Activated T-cell treated with anti-CD3 and anti-CD28 coated beads for 24 hours (primary cell): ENCODE measurements around the gene SH3GL3.

Source experiments
- DNase-seq: peaks from one replicate; pipeline ENCODE4 v3.0.0-alpha.2; 2020; ENCODE audit warnings: low read depth

SH3GL3 gene

DNA sequence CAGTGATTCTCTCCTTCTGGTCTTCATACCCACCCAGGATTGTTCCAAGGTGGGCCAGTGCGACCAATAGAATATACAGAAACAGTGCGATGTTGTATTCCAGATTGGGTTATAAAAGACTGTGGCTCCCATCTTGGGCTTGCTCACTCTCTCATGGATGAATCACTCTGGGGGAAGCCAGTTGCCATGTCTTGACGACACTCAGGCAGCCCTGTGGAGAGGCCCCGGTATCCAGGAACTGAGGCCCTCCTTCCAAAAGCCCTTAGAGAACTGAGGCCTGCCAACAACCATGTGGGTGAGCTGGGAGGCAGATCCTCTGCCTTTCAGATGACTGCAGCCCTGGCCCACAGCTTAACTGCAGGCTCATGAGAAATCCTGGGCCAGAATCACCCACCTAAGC is 57.2 kb downstream of the SH3GL3 start:
- no peak for DNase-seq

DNA sequence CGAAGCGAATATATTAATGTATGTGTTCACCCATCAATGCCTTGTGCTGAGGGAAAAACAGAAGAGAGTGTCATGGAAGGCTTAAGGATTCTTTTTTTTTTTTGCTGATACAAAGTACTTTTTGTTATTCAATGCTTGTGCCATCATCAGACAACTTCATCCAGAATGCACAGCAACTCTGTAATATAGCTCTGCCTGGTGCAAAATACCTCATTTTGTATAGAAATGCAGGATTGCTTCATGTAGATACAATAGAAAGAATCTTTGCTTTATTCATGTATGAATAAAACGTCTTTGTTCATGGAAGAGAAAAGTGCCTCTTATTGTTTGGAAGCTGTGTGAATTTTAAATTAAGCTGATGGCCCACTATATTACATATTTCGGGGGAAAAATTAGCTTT is 62.9 kb downstream of the SH3GL3 start:
- DNase-seq, result no peak

DNA sequence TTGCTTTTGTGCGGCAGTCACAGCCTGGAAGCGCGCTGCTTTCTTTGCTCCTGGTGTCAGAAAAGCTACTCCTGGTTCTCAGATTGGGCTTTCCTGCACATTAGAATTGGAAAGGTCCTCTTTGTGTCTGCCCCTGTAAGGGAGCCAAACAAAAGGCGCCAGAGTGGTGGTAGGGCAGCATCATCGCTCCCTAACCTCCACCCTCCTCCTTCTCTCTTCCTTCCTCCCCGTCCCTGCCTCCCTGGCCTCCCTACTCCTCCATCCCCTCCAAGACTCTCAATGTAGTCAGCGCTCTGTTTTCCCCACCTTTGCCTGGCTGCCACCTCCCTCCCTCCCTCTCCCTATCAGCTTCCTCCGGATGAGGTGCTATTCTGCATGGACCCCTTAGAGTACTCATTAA is 65.3 kb downstream of the SH3GL3 start:
- no peak for DNase-seq

DNA sequence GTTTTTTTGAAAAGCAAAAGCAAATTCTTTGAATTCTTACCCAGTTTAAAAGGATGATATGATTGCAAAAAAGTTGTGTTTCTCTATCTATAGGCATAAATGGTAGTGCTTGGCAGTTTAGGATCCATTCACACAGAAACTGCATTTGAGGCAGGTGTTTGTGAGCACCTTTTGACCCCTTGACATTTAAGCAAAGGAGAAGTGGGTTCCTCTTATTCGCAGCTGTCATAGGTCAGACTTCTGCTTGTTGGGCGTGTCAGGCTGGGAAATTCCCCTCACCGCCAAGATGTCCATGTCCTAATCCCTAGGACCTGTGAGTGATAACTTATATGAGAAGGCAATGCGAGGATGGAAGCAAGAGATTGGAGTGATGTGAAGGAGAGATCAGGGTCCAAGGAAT is 67.4 kb downstream of the SH3GL3 start:
- DNase-seq, result no peak

DNA sequence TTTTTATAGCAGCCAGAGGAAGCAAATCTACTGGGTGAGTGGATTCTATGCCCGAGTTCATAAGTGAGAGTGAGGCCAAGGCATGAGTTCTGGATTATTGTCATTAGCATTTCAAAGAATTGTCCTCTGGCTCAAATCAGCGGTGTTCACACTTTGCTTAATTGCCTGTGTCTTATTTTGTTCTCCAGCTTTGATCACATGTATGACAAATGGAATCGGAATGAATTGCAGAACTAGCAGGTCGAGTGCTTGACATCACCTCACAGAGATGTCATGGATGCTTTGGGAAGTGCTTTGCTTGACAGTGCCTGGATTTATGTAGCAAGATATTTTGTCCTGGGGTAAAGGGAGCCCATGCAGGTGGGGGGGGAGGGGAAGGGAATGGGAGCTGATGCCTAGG is 68.0 kb downstream of the SH3GL3 start:
- DNase-seq, result no peak

DNA sequence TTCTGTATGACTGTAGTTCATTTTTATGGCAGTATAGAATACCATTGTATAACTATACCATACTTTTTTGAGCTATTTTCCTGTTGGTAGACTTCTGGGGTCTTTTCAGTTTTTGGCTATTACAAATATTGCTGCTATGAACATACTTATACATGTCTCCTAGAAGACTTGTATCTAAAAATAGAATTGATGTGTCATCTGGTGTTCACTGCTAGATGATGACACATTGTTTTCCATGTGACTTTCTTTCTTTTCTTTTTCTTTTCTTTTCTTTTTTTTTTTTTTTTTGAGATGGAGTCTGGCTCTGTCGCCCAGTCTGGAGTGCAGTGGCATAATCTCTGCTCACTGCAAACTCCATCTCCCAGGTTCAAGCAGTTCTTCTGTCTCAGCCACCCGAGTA is 69.8 kb downstream of the SH3GL3 start:
- DNase-seq, result no peak

DNA sequence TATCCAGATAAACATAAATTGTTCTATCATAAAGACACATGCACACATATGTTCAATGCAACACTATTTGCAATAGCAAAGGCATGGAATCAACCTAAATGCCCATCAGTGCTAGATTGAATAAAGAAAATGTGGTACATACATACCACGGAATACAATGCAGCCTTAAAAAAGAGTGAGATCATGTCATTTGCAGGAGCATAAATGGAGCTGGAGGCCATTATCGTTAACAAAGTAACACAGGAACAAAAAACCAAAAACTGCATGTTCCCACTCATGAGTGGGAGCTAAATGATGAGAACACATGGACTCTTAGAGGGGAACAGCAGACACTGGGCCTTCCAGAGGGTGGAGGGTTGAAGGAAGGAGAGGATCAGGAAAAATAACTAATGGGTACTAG is 79.2 kb downstream of the SH3GL3 start:
- no peak for DNase-seq

DNA sequence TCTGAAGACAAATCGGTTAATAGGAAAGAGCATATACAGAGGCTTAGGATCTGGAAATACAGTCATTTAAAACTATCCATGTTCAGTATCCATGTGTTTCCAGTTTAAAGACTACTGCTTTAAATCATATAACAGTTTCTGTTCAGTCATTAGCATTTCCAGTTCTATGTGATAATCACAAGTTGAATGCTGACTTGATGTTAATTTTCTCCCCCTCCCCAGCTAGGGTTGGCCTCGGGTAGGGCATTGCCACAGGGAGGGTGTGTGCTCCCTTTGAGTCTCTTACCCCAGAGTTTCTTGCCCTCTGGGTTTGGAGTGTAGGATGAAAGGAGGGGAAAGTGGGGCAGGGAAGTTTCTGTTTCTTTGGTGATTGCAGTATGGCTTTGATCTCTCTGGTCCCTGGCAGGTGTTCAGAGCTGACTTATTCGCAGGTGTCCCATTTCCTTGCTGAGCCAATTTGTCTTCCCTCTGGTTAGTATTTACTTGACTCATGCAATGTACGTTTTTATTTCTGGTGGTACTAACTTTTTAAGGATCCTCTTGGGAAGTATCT is 86.3 kb downstream of the SH3GL3 start:
- no peak for DNase-seq

DNA sequence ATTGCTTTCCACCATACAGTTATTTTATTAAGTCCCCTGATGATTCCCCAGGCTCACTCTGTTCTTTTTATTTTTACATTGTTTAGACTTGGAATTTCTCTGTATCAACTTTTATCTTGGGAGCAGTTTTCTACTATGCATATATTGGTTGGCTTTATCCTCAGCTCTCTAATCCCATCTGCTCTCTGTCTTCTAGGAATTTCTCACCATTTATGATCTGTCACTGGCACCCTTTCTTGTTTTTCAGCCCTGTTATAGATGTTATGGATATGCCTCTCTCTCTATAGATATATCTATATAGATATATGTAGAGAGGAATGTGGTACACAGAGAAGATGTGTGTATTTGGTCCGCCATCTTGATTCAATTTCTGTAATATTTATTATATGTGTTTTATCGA is 90.5 kb downstream of the SH3GL3 start:
- no peak for DNase-seq

DNA sequence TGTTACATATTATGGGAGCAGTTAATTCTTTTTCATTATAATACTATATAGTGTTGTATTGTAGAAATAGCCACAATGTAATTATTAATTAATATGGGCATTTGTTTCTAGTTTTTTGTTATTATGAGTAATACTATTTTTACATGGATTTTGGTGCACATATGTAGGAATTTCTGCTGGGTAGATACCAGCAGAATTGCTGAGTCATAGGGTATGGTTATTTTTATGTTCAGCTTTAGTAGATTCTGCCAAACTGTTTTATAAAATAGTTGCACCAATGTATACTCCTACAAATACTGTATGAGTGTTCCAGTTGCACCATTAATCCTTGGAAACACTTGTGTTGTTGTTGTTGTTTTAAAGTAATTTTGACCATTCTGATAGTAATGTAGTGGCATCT is 91.5 kb downstream of the SH3GL3 start:
- no peak for DNase-seq

DNA sequence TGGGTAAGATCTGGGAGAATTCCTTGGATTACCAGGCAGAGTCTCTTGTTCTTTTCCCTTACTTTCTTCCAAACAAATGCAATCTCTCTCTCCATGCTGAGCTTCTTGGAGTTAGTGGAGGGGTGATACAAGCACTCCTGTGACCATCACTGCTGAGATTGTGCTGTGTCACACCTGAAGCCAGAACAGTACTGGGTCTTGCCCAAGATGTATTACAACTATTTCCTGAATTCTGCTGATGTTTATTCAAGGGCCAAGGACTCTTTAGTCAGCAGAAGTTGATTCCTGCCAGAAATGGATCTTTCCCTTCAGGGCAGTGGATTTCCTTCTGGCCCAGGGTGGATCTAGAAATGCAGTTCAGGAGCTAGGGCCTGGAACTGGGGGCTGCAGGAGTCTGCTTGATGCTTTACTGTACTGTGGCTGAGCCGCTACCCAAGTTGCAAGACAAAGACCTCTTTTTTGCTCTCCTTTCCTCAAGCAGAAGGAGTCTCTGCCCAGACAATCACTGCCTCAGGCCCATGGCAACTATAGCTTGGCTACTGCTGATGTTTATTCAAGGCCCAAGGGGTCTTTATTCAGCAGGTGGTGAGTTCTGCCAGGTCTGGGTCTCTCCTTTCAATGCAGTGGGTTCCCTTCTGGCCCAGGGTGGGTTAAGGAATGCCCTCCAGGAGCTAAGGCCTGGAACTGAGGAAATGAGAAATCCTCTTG is 98.8 kb downstream of the SH3GL3 start:
- no peak for DNase-seq

DNA sequence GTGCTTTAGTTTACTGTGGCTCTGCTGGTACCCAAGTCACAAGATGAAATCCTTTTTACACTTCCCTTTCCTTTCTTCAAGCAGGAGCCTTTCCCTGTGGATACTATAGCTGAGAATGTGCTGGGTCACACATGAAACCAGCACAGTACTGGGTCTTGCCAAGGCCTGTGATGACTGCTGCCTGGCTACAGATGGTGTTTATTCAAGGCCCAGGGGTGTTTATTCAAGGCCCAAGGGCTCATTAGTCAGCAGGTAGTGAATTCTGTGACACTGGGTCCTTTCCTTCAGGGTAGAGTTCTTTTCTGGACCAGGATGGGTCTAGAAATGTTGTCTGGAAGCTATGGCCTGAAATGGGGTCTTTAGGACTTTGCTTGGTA is 99.4 kb downstream of the SH3GL3 start:
- DNase-seq, result no peak

DNA sequence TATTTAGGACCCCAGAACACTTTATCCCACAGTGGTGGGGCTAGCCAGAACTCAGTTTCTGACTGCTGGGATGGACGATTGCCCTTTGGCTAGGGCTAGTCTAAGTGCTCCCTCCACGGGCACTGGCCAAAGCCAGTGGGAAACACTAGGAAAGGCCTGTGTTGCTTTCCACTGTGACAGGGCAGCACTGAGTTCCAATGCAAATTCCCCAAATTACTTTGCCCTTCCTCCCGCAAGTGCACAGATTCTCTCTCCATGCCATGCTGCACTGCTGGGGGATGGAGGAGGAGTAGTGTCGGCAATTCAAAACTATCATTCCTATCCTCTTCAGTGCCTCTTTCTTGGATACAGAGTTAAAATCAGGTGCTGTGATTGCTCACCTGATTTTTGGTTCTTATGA is 100.0 kb downstream of the SH3GL3 start:
- DNase-seq, result no peak

DNA sequence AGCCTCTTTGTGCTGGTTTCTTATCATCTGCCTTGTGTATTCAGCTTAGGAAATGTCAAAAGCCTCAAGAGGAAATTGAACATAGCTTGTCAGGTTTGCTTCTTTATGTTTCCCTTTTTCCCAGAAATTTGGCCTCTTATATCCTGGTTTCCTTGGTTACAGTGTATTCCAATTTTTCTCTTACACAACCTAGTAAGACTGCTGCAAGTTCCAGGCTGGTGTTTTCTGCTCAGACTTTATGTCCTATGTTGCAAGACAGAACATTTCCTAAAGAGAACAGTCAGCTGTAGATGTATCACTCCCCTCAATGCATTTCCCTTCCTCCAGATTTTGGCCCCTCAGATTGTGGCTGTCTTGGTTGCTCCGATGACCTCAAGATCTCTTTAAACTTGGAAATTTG is 102.5 kb downstream of the SH3GL3 start:
- DNase-seq, result no peak

DNA sequence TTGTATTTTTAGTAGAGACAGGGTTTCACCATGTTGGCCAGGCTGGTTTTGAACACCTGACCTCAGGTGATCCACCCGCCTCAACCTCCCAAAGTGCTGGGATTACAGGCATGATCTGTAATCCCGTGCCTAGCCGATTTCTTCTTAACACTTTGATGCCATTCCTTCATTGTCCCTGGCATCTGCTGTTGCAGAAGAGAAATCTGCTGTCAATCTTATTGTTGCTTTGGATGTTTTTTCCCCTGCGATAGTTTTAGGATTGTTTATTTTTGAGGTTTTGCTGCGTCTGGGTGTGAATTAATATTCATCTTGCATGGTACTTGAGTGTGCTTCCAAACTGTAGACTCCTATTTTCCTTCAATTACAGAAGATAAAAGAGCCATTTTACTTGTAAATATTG is 107.4 kb downstream of the SH3GL3 start:
- no peak for DNase-seq

DNA sequence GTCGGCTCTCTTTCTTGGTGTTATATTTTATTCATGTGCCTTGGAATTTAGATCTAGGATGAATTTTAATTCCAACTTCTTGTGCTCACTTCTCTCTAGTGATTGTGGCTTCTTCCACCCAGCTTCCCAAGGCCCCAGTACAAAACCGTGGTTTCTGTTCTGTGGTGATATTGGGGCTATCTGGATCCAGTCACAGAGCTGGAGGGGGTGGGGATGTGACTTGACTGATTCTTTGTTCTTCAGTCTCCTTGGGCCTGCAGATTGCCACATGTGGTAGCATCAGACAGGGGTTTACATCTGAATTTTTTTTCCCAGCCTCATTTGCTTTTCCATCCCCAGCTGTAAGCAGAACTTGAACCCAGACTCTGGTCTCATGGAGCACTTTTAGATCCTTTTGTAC is 108.2 kb downstream of the SH3GL3 start:
- DNase-seq, result no peak

DNA sequence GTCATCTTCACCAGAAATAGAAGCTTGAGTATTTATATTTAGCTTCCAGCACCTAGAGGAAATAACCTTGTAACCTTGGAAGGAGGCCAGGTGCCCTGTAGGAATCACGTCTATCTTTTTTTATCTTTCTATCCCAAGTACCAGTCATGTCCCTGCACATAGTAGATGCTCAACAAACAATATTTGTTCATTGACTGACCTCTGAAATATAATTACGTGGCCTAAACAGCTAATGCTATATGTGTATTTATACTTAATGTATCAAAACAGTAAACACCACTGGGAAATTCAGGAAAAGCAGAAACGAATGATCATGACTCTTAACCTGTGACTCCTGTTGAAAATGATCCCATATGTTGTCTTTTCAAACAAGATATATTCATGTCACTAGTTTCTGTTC is 108.9 kb downstream of the SH3GL3 start:
- DNase-seq, result no peak

DNA sequence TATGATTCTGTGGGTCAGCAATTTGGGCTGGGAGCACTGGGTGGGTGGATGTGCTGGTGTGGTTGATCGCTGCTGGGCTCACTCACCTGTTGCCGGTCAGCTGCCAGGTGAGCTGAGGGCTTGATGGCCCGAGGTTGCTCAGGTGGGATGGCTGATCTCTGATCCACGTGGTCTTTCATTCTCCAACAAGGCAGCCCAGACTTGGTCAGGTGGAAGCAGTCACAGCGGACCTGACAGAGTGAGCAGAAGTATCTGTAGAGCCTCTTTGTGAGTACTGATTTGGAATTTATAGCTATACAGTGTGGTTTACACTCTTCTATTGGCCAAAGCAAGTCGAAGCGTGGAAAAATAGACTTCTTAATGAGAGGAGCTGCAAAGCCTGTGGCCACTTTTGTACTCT is 109.6 kb downstream of the SH3GL3 start:
- DNase-seq, result no peak

DNA sequence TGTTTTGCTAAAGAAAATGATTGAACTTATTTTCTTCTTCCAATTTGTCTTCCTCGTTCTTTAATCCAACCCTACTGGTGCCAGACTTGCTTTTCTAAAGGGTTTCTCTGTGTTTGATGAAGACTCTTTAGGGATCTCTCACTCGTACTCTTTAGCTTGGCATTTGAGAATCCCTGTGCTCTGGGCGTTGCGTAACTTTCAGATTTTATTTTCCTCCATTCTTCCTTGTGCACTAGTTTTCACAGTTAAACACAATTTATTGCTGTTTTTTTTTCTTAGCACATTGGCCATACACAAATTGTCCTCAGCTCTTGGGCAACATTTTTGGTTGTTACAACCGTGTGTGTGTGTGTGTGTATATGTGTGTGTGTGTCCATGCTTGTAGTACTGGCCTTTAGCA is 111.0 kb downstream of the SH3GL3 start:
- no peak for DNase-seq

DNA sequence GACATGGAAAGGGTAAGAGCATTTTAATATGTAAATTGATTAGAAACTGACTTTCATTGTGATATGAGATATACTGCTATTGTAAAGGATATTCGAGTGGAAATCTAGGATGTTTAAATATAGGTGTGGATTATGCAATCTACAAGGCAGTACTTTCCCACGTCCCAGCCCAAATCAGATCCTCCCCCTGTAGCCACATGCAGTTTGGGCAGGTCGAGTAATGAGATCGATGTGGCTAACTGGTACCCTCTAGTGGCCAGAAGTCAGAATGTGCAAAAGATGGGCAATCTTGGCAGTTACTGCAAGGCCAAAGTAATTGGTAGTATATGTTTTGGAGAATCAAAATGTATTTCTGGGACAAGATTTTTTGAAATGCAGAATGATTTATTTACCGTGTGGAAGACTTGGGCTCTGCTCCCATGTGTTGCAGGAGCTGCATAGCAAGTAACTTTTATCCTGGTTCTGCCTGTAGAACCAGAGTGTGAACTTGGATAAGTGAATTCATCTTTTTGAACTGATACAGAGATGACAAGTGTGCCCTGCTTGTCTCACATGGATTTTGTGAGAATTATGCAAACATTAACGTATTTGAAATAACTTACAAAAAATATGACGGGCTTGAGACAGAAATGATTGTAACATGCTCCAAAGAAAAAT is 112.3 kb downstream of the SH3GL3 start:
- DNase-seq, result peak; percentile 28

DNA sequence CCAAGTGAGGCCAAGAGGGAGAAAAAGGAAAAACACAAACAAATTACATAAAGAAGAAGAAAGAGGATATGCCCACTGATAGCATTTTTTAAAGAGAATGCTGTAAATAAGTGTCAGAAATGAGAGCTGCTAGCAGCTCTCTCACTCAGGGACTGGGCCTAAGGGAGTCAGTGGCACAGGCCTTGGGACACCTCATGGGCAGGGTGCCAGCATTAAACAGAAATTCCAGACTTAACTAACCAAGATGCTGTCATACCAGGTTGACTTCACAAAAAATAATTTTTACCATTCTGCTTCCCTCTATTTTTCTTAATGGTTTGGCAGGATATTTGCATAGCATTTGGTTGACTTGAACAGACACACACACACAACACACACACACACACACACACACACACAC is 114.5 kb downstream of the SH3GL3 start:
- DNase-seq, result no peak

DNA sequence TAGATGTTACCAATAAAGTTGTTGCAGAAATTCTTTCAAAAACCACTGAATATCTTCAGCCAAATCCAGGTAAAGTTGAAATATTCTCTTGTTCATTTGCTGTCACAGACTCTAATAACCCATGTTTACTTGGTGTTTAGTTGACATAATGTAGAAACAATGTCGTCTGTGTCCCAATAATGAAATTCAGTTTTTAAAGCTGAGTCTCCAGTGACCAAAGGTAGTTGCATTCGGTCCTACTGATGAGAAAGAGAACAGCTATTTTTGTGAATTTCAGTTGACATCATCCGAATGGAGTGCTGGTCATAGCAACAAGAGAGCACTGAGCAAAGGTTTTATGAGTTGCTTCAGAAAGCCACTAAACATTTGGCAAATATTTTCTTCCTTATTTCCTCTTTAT is 118.0 kb downstream of the SH3GL3 start:
- DNase-seq, result no peak

DNA sequence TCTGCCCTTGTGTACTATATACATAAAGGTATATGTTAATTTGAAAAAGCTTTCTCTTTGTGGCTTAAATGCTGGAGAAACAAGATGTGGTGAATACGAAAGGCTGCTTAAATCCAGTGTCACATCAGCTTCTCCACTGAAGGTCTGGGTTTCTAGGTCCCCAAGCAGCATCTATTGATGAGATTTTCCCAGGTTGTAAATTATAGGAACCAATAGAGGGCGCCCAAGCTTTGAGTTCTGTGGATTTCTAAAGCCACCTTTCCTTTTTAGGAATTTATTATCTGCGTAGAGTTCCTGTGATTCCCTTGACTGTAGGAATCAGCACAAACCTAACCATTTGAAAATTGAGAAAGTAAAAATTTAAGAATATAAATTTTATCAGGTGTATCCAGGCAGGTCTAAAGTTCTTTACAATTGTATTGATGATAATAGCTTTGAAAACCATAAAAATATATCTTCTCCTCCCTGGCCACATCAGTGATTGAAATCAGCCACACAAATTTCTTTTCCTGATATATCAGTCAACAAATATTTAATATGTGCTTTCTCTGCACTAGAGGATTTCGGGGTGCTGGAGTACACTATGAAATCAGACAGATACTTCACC is 118.5 kb downstream of the SH3GL3 start:
- DNase-seq, result no peak

DNA sequence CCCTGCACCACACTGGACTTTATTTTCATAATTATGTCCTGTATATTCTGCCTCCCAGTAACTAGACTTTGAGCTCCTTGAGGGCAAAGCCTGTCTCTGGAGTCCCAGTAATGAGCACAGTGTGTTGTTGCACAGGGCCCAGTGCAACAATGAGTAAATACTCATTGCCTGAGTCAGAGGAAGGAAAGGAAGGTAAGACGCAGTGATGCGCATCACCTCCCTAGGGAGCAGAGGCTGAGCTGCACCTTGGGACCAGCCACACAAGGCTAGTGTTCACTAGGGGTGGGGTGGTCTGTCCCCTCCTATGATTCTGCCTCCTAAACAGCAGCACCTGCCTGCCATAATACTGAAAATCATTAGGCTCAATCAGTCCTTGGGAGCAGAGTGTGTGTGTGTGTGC is 120.2 kb downstream of the SH3GL3 start:
- no peak for DNase-seq
